ENCODE data around the gene CRAMP1.

- TF ChIP-seq POLR2A (IDR thresholded peaks at IDR 0.05; ENCODE audit: low read length), result no peak
- no peak for TF ChIP-seq GATA1 (IDR thresholded peaks at IDR 0.05; ENCODE audit: low read depth, low read length)
Observed at GRCh38 chr16:1721372-1721771, 109.2 kb downstream of the CRAMP1 start.
